Heart left ventricle (tissue), 13 donors: ENCODE results near the gene ENOX1.

Source experiments
- POLR2A ChIP-seq, 2 donors: fragments of 450-650 bp; IDR thresholded peaks; one replicate each; pipeline ENCODE4 v1.6.1; 2017; ENCODE audit warnings: antibody characterized with exemption in 2 of 2, mild to moderate bottlenecking in 2 of 2, moderate library complexity in 2 of 2
- TF ChIP-seq, protein P1 (sequence below), 12 donors: fragments of 200-600 bp; sonication (generic) in 4 of 12; IDR thresholded peaks; one replicate each; pipeline versions ENCODE4 v1.5.0 to v1.8.0; 2018 to 2022; ENCODE audit warnings: antibody characterized with exemption in 12 of 12, mild to moderate bottlenecking in 5 of 12
- donor health status: ischemic (EF 13 %, LVEDD 7.1; RV severe dilation, severe dysfunction).
- donor health status: DM: no; HTN: yes; CAD: no.
- donor health status: DM: no; HTN: no; CAD: no.
- donor health status: ischemic (EF 25% LVEDD 6.9; RV normal size, moderate dysfunction).
- donor health status: ischemic (EF 25% LVEDD 5.7; RV mildly dilated, moderate dysfunction).
- donor health status: ischemic (EF 35%, LVEDD 5.7; RV mildly dilated, moderate dysfunction).
- donor health status: nonischemic (EF 11% LVEDD 7.7; RV severe dilation, severe dysfunction).
- donor health status: DM: yes; HTN: yes; CAD: no.
- donor health status: PGD.
- donor health status: ischemic (EF 29% LVEDD 5.4; RV normal size, mild dysfunction).
- donor health status: nonischemic (EF 23%, LVEDD 6.1; RV moderate dilation, normal function).

DNA sequence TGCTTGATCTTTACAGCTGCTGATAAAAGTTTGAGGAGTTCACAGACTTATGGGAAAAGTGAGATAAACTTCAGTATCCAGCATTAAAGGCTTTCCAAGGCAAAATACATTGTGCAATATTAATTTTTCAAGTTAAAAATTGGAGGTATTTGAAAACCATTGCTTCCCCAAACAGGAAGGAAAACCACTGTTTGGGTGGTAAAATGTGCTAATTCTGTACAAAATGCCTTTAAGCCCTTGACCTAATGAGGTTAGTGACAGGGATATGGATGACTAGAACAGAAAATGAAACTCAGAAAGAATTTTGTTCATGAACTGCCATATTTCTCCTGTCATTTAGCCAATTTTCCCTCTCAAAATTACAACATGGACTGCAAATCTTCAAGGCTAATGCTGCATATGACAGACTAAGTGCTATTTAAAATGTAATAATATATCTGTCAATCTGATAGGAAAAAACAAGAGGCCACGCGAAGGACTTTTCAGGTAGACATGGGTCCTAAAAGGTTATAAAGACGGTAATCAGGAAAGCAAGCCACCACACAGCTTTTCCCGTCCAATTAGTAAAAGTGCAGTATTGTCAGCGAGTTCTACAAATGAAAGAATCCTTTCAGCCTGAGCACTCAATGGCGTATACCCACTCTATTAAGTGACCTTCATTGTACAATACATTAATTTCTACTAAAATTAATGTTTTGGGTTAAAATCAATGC, 212.8 kb downstream of the ENOX1 start:
- TF ChIP-seq, protein P1, sequence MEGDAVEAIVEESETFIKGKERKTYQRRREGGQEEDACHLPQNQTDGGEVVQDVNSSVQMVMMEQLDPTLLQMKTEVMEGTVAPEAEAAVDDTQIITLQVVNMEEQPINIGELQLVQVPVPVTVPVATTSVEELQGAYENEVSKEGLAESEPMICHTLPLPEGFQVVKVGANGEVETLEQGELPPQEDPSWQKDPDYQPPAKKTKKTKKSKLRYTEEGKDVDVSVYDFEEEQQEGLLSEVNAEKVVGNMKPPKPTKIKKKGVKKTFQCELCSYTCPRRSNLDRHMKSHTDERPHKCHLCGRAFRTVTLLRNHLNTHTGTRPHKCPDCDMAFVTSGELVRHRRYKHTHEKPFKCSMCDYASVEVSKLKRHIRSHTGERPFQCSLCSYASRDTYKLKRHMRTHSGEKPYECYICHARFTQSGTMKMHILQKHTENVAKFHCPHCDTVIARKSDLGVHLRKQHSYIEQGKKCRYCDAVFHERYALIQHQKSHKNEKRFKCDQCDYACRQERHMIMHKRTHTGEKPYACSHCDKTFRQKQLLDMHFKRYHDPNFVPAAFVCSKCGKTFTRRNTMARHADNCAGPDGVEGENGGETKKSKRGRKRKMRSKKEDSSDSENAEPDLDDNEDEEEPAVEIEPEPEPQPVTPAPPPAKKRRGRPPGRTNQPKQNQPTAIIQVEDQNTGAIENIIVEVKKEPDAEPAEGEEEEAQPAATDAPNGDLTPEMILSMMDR (IDR thresholded peaks at IDR 0.05) = no peak
- no peak for TF ChIP-seq POLR2A (IDR thresholded peaks at IDR 0.05)
